HT1080 (cell line): ENCODE data around the gene PPP3CA. TPM values are rescaled to one million over a fixed set of nuclear protein-coding genes. Genes with fewer than 3 reads are reported as not detected.
"Not testable (repeated sequence)": the region's sequence is repeated elsewhere in the genome, so short reads cannot be mapped to it uniquely, and the experiment has no call there.

ENCODE experiments used
- DNase-seq: peaks from one replicate; pipeline ENCODE4 v3.0.0-alpha.2; 2015; ENCODE audit warnings: low read depth
- total RNA-seq: library from RNA; depleted of rRNA; stranded (reverse); fragments of >200 nt; shearing (Covaris generic); gene quantifications from 2 replicates; pipeline ENCODE4 v1.2.3, GENCODE V29; 2014

PPP3CA gene
- total RNA-seq, 1 experiment from 2014 or later, result 39.6 TPM

DNA sequence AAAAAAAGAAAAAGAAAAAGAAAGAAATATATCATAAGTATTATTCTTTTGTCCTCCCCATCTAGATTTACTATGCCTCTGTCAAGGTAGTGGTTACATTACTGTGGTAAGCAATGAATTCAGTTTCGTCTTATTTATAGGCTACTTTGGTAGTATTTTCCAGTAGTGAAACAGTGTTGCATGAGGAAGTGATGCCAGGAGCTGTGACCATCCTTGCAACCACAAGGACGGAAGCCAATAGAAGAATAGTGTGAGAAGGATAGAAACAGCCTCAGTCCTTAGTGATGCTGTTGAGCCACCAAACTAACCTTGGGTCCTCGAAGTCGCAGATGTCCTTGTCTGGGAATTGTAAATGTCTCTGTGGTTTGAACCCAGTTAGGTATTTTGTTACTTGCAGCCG lies 328.5 kb downstream of the PPP3CA start:
- no peak for DNase-seq

DNA sequence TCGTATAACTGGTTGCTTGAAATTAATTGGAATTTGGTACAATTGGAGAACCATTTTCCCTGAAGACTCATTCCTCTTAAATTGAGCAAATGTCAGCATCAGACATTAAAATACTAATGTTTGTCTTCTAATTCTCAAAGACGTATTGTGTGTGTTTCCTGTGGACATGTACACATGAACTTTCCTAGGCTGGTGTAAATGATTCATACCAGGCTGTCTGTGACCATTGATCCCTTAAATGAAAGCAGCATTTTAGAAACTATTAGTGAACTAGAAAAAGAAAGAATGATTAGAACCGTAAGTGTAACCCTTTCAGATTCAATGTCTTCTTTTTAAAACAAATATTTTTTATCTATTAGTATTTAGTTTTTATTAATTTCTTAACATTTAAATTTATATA lies 332.9 kb downstream of the PPP3CA start:
- DNase-seq, result no peak

DNA sequence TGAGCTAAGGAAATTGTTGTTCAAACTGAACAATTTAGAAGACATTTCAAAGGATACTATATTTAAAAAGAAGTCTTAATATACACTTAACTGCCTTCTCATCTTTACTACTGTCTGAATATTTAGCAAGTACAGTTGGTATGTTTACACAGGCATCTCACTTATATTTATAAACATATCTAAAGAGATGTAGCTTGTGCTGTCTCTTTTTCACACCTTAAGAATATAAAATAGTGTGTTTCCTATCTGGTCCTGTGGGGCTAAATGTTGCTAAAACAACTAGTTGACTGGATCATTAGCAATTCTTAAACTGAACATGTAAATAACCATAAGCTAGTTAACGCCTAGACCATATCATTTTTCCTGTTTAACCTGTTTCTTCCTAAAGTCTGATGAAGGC lies 336.3 kb downstream of the PPP3CA start:
- DNase-seq, result no peak

DNA sequence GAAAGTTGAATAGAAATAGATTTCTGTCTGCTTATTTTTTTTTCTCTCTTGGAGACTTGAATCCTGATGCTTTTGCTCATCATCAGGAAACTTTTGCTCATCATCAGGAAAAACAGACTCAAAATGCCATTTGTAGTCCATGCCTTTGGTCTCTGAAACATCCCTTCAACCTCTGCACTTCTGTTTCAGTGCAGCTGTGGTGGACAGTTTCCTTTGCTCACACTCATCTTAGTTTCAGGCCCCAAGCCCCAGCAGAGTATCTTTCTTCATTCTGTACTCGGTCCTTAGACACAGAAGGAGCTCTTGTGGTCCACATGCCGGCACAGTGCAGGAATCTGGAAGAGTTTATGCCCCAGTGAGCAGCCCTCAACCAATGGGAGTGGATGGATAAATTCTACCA lies 337.9 kb downstream of the PPP3CA start:
- no peak for DNase-seq

DNA sequence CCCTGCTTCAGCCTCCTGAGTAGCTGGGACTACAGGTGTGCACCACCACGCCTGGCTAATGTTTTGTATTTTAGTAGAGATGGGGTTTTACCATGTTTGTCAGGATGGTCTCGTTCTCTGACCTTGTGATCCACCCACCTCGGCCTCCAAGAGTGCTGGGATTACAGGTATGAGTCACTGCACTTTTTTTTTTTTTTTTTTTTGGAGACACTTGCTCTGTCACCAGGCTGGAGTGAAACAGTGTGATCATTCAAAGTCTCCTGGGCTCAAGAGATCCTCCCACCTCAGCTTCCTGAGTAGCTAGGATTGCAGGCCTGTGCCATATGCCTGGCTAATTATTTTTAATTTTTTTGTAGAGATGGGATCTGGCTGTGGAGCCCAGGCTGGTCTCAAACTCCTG lies 338.8 kb downstream of the PPP3CA start:
- DNase-seq, result peak; percentile 61

DNA sequence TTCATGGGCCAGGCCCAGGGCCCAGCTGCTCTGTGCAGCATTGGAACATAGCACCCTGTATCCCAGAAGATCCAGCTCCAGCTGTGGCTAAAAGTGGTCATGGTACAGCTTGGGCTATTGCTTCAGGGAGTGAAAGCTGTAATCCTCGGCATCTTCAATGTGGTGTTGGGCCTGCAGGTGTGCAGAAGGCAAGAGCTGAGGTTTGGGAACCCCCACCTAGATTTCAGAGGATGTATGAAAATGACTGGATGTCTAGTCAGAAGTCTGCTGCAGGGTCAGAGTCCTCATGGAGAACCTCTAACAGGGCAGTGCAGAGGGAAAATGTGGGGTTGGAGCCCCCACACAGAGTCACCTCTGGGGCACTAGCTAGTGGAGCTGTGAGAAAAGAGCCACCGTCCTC lies 341.7 kb downstream of the PPP3CA start:
- no peak for DNase-seq

DNA sequence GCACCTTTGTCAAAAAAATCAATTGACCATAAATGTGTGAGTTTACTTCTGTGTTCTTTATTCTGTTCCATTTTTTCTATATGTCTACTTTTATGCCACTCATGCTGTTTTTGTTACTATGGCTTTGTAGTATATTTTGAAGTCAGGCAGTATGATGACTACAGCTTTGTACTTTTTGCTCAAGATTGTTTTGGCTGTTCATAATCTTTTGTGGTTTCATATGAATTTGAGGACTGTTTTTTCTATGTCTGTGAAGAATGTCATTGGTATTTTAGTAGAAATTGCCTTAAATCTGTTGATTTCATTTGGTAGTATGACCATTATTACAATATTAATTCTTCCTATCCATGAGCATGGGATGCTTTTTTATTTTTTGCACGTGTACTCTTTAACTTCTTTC lies 346.8 kb downstream of the PPP3CA start:
- DNase-seq, result no peak

DNA sequence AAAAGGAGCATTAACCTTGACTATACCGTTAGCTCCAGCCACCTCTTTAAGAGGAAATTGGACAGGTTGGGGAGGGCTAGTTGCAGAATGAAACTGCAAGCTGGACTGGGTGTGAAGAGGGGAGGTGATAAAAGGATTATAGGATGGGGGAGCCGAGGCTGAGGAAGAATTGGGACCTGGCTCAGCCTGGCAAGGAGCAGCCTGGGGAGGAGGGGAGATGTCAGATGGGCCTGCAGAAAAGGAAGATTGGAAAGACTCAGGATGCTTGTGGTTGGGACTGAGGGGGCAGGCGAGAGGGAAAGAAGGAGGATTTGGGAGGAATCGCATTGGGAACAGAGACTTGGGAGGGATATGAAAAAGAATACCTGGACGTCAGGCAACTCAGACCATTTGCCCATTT lies 351.7 kb downstream of the PPP3CA start:
- DNase-seq, result no peak

DNA sequence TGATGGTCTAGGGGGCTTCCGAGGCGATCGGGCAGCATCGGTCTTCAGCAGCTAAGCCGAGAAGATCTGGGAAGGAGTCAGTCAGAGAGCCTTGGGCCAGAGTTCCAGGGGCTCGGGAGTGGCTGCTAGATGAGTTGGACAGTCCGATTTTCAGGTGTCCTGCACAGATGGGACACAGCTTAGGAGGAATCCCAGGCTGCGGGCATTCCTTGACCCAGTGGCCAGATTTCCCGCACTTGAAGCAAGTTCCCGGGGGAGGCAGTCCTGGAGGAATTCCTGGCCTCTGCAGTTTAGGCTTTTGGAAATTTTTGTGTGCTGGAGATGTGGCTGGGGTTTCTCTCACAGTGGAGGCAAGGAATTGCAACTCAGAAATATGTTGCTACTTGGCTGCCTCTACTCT lies 352.3 kb downstream of the PPP3CA start:
- DNase-seq, result not testable (repeated sequence)

DNA sequence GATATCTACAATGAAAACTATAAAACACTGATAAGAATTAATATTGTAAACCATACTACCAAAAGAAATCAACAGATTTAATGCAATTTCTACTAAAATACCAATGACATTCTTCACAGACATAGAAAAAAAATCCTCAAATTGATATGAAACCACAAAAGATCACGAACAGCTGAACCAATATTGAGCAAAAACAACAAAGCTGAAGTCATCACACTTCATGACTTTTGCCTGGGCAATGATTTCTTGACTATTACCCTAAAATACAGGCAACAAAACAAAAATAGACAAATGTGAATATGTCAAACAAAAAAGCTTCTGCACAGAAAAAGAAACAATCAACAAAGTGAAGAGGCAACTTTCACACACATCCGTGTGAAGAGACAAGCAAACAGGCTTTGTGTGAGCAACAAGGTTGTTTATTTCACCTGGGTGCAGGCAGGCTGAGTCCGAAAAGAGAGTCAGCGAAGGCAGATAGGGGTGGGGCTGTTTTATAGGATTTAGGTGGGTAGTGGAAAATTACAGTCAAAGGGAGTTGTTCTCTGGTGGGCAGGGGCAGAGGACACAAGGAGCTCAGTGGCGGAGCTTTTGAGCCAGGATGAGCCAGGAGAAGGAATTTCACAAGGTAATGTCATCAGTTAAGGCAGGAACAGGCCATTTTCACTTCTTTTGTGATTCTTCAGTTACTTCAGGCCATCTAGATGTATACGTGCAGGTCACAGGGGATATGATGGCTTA lies 355.8 kb downstream of the PPP3CA start:
- not testable (repeated sequence) for DNase-seq

DNA sequence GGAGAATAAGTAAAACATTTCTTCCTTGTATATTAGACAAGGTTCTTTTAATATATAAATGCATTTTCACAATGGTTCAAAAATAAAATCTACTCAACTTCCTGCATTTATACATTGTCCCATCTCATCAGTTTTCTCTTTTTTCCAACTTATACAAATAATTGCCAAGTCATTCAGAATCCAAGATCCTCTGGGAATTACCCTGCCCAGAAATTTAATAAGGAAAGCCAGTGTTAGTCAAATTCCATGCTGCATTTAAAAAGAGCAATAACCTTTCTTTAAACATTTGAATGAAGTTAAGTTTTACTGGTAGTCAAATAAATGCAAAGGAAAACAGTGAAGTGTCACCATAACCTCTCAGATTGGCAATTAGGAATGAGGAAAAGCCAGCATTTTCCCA lies 357.9 kb downstream of the PPP3CA start:
- no peak for DNase-seq

DNA sequence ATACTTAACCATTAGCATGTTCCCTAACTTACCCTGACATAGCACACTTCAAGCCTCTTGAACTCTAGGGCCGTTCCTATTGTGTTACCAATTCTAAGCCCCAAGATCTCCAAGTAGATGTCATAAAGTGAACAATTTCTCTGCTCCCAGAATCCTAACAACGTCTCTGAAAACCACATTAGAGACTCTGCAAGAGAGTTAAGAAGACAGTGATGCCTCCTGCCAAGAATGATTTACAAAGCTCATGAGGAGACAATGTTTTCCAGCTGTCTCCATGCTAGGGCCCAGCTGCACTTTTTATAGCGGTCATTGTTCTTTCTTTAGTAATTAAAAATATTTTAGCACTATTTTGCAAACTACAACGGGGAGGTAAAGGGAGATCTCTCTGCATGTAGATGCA lies 358.4 kb downstream of the PPP3CA start:
- DNase-seq, result no peak

DNA sequence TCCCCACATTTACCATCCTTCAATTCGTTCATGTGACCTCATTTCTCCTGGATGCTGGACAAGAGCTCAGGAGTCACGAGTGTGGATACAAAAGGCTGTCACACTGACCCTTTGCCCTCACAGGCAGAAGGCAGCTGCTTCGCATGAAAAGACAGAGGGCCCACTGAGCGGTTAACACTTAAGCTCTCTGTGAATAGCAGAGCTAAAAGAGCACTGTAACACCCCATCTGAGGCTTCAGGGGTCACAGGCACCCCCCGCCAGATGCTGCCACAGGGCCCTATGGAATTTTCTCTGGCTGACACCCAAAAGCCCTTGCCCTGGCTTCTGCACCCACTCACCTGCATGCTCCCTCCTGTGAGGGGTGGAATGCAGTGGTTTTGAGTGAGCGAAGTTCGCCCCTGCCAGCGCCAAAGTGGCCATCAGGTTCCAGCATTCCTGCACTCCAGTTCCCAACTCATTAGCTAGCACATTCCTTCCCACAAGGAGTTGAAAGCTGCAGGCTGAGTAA lies 360.9 kb downstream of the PPP3CA start:
- no peak for DNase-seq

DNA sequence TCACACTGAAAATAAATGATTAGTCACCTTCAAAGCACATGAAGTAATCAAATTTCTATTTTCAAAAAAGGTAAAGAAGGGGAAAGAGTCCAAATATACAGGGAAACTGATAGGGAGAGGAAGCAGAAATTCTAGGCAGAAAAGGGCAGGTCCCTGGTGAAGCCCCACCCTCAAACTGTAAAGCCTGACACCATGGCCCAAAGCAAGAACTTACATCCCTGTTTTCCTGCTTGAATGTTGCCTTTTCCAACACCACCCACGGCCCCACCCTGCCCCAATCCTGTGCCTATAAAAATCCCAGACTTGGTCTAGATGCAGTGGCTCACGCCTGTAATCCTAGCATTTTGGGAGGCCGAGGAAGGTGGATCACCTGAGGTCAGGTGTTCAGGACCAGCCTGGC lies 361.8 kb downstream of the PPP3CA start:
- no peak for DNase-seq

DNA sequence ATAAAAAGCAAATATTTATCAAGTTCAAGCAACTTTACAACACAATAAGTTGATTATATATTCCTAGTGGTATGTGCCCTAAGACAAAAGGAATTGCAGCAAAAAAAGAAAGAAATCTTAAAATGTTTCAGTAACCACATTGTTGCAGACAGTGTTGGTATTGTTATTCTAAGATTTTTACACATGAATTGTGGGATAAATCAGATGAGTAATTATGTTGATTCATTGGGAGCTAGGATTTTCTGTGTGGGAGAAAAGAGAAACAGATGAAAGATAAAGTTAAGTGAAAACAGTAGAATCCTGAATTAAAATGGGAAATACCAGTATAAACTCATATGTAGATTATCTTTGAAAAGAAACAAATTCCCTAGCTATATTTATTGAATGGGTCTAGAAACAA lies 362.4 kb downstream of the PPP3CA start:
- peak; percentile 74 for DNase-seq

DNA sequence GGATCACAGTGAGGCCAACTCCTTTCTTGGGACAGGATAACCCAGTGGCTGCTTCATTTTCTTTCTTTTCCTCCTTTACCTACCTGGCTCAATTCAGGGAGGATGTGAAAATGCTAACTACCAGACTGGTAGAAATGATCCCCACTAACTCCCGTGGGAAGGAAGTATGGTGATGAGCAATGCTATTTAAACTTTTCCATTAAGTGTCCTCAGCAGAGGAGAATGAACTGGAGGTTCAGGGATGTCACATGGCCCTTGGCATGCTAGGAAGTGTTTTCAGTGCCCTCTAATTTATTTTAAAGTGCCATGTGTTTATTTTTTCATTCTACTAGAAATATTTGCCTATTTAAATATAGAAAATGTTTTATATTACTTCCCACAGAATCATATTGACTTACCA lies 363.9 kb downstream of the PPP3CA start:
- DNase-seq, result no peak

DNA sequence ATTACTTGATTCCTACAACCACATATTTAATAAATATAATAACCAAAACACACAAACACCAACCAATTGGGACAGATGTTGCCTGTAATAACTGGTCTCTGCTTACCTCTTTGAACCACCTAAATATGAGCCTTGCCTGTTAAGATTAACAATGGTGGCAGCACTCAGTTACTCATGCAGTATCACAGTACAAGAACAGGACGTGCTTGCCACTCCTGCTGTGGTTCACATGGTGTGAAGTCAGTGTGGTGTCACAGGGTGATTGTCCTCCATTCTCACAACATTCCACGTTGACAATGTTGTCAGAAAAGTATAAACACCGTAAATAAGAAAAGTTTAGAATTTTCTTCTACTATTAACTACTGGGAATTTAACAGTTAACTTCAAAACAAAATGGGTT lies 365.0 kb downstream of the PPP3CA start:
- DNase-seq, result no peak

DNA sequence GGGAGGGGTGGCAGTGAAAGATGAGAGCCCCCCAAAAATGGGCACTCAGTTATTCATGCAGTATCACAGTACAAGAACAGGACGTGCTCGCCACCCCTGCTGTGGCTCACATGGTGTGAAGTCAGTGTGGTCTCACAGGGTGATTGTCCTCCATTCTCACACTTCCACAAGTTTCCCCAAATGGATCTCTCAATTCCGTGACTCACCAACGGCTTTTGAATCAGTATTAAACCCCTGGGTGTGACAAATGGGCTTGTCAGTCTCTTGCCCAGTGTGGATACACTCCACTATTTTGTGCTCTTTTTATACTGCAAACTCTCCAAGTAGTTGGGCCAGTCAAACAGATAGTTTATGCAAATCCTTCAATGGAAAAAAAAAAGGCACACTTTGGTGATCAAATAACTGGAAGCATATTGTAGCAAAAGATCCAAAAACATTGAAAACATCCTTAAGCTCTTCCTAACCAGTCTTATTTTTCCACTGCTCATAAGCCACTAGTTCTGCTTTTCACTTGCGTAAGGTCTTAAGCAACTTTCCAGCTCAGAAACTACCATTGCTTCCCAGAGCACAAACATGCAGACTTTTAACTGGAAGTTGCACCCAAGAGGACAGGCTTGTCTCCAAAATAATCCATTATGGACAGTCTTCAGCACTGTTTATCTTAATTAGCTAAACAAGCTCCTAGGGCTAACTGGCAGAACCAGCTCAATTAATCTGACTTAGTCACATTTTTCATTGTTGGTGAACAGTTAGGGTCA lies 365.7 kb downstream of the PPP3CA start:
- peak; percentile 28 for DNase-seq

DNA sequence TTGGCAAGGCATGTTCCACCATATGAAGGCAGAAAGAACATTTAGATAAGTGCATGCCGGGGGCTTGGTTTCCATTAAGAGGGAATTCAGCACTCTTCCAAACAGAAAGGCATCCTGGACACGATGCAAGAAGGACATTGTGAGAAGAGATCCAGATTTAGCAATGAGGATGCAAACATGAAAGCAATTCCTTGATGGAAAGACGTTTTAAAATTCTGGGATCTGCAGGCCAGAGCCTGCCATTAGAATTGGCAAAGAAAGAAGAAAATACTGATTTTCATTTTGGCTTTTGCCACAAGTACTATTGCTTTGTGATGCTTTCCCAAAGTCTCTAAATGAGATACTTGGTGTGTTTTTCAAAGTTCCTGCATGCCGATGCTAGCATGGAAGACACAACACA lies 367.6 kb downstream of the PPP3CA start:
- DNase-seq, result no peak

DNA sequence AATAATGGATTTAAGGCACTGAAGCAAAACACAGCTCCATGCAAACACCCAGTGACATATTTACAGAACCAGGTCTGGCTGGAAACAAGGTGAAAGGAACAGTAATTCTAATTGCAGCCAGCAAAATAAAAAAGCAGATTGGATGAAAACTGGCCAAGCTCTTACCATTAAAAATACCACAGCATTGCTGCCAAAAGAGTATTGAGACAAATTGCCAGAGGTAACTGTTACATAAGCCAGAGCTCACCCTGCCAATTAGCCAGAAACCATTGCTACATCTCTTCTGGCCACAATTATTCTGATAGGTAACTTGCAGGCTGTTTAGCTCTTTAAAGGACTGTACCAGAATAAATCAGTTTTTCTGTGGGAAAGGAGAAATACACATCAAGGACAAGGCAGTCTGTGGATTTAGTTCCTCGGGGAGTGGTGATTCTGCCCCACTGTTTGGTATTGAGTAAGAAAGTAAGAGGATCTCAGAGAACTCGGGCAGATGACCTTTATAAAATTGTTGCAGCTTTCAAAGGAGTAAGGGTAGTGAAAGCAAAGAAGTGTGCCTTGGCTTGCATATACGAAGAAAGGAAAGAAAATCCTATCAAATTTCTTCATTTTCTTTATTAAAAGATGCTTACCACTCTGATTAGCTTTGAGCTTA lies 369.5 kb downstream of the PPP3CA start:
- no peak for DNase-seq

DNA sequence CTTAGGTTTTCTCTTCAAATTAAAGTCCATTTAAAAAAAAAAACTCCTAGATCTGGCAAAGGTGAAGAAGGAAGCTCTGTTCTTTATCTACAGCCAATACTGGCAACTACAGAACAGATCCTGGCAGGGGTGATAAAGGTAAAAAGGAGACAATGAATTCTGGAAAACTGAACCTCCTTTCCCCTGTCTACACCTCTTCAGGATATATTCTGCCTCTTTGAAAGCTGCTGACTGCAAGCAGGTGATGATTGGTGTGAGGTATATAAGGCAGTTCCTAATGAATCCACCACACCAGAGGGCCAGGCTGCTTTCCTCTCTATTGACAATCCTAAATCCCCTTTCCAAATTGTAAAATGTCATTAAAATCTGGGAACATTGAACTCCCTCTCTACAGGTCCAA lies 370.1 kb downstream of the PPP3CA start:
- no peak for DNase-seq
